H1 (cell line): ENCODE data around the gene MCM3AP. TPM values are rescaled to one million over a fixed set of nuclear protein-coding genes. Genes with fewer than 3 reads are reported as not detected.

Experiments
- CTCF ChIA-PET: fragments of 300-600 bp; sonication (Branson Sonifier 250); formaldehyde crosslinking; loops from one replicate; lab custom pipeline; 2021; ENCODE audit not compliant: partially characterized antibody; lab: Charles Lee
- POLR2A ChIA-PET: fragments of 300-600 bp; sonication (Branson Sonifier 250); formaldehyde crosslinking; loops from one replicate; lab custom pipeline; 2021; ENCODE audit warnings: inconsistent platforms; ENCODE audit not compliant: partially characterized antibody; lab: Charles Lee
- DNase-seq, 2 experiments: peaks; one replicate each; pipeline versions ENCODE4 v3.0.0 to v3.0.0-alpha.2; 2010 to 2022; ENCODE audit warnings: low spot score in 2 of 2, low read depth in 1 of 2, mixed read lengths in 1 of 2
- FAIRE-seq: peaks from 2 replicates; lab custom pipeline; 2011; peaks lifted over from hg19 to GRCh38; lab: Jason Lieb, UNC
- H2AFZ ChIP-seq: 2 replicates; pipeline ENCODE4 v1.8.1; 2012; ENCODE audit warnings: low read length, inconsistent platforms
- H2AK5ac ChIP-seq: 2 replicates; pipeline ENCODE4 v1.6.1; 2013; ENCODE audit warnings: low read depth, low read length
- H2BK120ac ChIP-seq: replicated peaks from 2 replicates; pipeline ENCODE3; 2013; ENCODE audit warnings: low read depth, low read length, inconsistent platforms
- H2BK12ac ChIP-seq: 2 replicates; pipeline ENCODE4 v1.6.1; 2013; ENCODE audit warnings: low read depth, low read length
- H2BK15ac ChIP-seq: 2 replicates; pipeline ENCODE4 v1.6.1; 2013; ENCODE audit warnings: low read length
- H2BK20ac ChIP-seq: 2 replicates; pipeline ENCODE4 v1.6.1; 2013; ENCODE audit warnings: low read length
- H2BK5ac ChIP-seq: 2 replicates; pipeline ENCODE4 v1.6.1; 2013; ENCODE audit warnings: low read depth, low read length
- H3K14ac ChIP-seq: 2 replicates; pipeline ENCODE4 v1.6.1; 2013; ENCODE audit warnings: inconsistent platforms; ENCODE audit not compliant: insufficient read length
- H3K18ac ChIP-seq: 2 replicates; pipeline ENCODE4 v1.6.1; 2013; ENCODE audit warnings: low read length; ENCODE audit errors: extremely low read depth
- H3K23ac ChIP-seq: 2 replicates; pipeline ENCODE4 v1.6.1; 2013; ENCODE audit warnings: inconsistent platforms; ENCODE audit not compliant: insufficient read length
- H3K23me2 ChIP-seq: 2 replicates; pipeline ENCODE4 v1.6.1; 2013; ENCODE audit warnings: low read depth, low read length
- H3K27ac ChIP-seq: 2 replicates; pipeline ENCODE4 v1.6.1; 2011; ENCODE audit warnings: low read depth, low read length, inconsistent platforms
- H3K27me3 ChIP-seq, 4 experiments: replicated peaks in 1 of 4; 1 replicate in 1 of 4; 2 replicates in 3 of 4; pipeline versions ENCODE4 v1.6.1 to v1.8.1; 2011 to 2013; ENCODE audit warnings: low read length in 3 of 4, mild to moderate bottlenecking in 3 of 4, inconsistent platforms in 2 of 4, mixed read lengths in 2 of 4, moderate library complexity in 1 of 4; ENCODE audit not compliant: control insufficient read depth in 3 of 4, insufficient read depth in 3 of 4; ENCODE audit errors: extremely low read depth in 1 of 4
- H3K36me3 ChIP-seq, 4 experiments: 2 replicates each; pipeline versions ENCODE4 v1.6.1 to v1.8.1; 2011 to 2013; ENCODE audit warnings: mild to moderate bottlenecking in 4 of 4, low read length in 3 of 4, moderate library complexity in 2 of 4, control low read depth in 1 of 4, inconsistent platforms in 1 of 4; ENCODE audit not compliant: insufficient read depth in 4 of 4, control insufficient read depth in 2 of 4
- H3K4ac ChIP-seq: replicated peaks from 2 replicates; pipeline ENCODE3; 2013; ENCODE audit warnings: low read length, low read depth, mixed read lengths, inconsistent platforms; ENCODE audit not compliant: insufficient read length
- H3K4me1 ChIP-seq, 4 experiments: replicated peaks in 1 of 4; 1 replicate in 1 of 4; 2 replicates in 3 of 4; pipeline versions ENCODE4 v1.6.1 to v1.8.1; 2011 to 2013; ENCODE audit warnings: low read length in 3 of 4, inconsistent platforms in 2 of 4, mixed read lengths in 1 of 4; ENCODE audit not compliant: insufficient read depth in 4 of 4, control insufficient read depth in 3 of 4
- H3K4me2 ChIP-seq, 2 experiments: 2 replicates each; pipeline versions ENCODE4 v1.6.1 to v1.8.1; 2011 to 2013; ENCODE audit warnings: low read depth in 2 of 2, low read length in 2 of 2, control low read depth in 1 of 2, inconsistent platforms in 1 of 2, mild to moderate bottlenecking in 1 of 2; ENCODE audit not compliant: insufficient read depth in 1 of 2
- H3K4me3 ChIP-seq, 4 experiments: fragments of 200-600, 300-600 bp in 1 of 4; sonication (generic), shearing (Covaris generic), sonication (Bioruptor Twin) in 1 of 4; 2 replicates each; pipeline versions ENCODE4 v1.5.1 to v1.8.1; 2011 to 2016; ENCODE audit warnings: low read length in 4 of 4, low read depth in 3 of 4, control low read depth in 2 of 4, inconsistent platforms in 2 of 4, mild to moderate bottlenecking in 2 of 4, mixed read lengths in 1 of 4, moderate library complexity in 1 of 4; ENCODE audit not compliant: insufficient read depth in 2 of 4; ENCODE audit errors: extremely low read depth in 1 of 4
- H3K56ac ChIP-seq: replicated peaks from 2 replicates; pipeline ENCODE3; 2013; ENCODE audit warnings: low read depth, mild to moderate bottlenecking, mixed read lengths, low read length, inconsistent platforms; ENCODE audit not compliant: insufficient read length
- H3K79me1 ChIP-seq: 2 replicates; pipeline ENCODE4 v1.6.1; 2013; ENCODE audit warnings: low read depth, low read length, control low read depth
- H3K79me2 ChIP-seq, 2 experiments: 2 replicates each; pipeline versions ENCODE4 v1.6.1 to v1.8.1; 2012 to 2013; ENCODE audit warnings: low read length in 2 of 2, mild to moderate bottlenecking in 2 of 2, inconsistent platforms in 1 of 2; ENCODE audit not compliant: insufficient read depth in 2 of 2, control insufficient read depth in 1 of 2
- H3K9ac ChIP-seq, 4 experiments: replicated peaks in 1 of 4; 1 replicate in 1 of 4; 2 replicates in 3 of 4; pipeline versions ENCODE4 v1.6.1 to v1.8.1; 2011 to 2013; ENCODE audit warnings: low read depth in 3 of 4, low read length in 3 of 4, control low read depth in 2 of 4, mild to moderate bottlenecking in 2 of 4, moderate library complexity in 2 of 4, inconsistent platforms in 1 of 4; ENCODE audit errors: extremely low read depth in 1 of 4
- H3K9me3 ChIP-seq, 2 experiments: 2 replicates each; pipeline versions ENCODE4 v1.6.1 to v1.8.1; 2012 to 2013; ENCODE audit warnings: mild to moderate bottlenecking in 2 of 2, moderate library complexity in 2 of 2, control low read depth in 1 of 2, inconsistent platforms in 1 of 2, low read depth in 1 of 2, low read length in 1 of 2, mixed read lengths in 1 of 2; ENCODE audit not compliant: insufficient read depth in 2 of 2
- H4K20me1 ChIP-seq, 2 experiments: replicated peaks in 1 of 2; 2 replicates each; pipeline versions ENCODE3 to v1.8.1; 2011 to 2013; ENCODE audit warnings: inconsistent platforms in 2 of 2, low read length in 2 of 2, mild to moderate bottlenecking in 1 of 2; ENCODE audit not compliant: insufficient read depth in 2 of 2, control insufficient read depth in 1 of 2
- H4K5ac ChIP-seq: 2 replicates; pipeline ENCODE4 v1.6.1; 2013; ENCODE audit warnings: low read length, low read depth, mixed read lengths, inconsistent platforms; ENCODE audit not compliant: insufficient read length
- H4K8ac ChIP-seq: 2 replicates; pipeline ENCODE4 v1.8.0; 2013; ENCODE audit warnings: mild to moderate bottlenecking, moderate library complexity, low read length, inconsistent platforms; ENCODE audit not compliant: insufficient read depth; ENCODE audit errors: extremely low read depth
- H4K91ac ChIP-seq: replicated peaks from 2 replicates; pipeline ENCODE3; 2013; ENCODE audit warnings: low read length, mixed read lengths, inconsistent platforms; ENCODE audit not compliant: insufficient read length
- CEBPB ChIP-seq: IDR thresholded peaks from 2 replicates; pipeline ENCODE4 v1.6.1; 2012; ENCODE audit warnings: low read depth, low read length
- EP300 ChIP-seq, 2 experiments: IDR thresholded peaks; 1 replicate in 1 of 2; 2 replicates in 1 of 2; pipeline ENCODE4 v1.6.1; 2011 to 2012; ENCODE audit warnings: low read depth in 2 of 2, low read length in 2 of 2, mild to moderate bottlenecking in 2 of 2, borderline replicate concordance in 1 of 2, inconsistent platforms in 1 of 2, moderate library complexity in 1 of 2
- GABPA ChIP-seq: IDR thresholded peaks from 2 replicates; pipeline ENCODE4 v1.6.1; 2011; ENCODE audit warnings: mild to moderate bottlenecking, low read length, moderate library complexity, borderline replicate concordance; ENCODE audit not compliant: insufficient read depth
- JUN ChIP-seq: IDR thresholded peaks from 2 replicates; pipeline ENCODE4 v1.6.1; 2011; ENCODE audit warnings: low read depth, mild to moderate bottlenecking, improper control_type of control experiment, low read length
- TBP ChIP-seq: IDR thresholded peaks from 2 replicates; pipeline ENCODE4 v1.6.1; 2011; ENCODE audit warnings: low read depth, low read length, improper control_type of control experiment
- USF2 ChIP-seq: IDR thresholded peaks from 2 replicates; pipeline ENCODE4 v1.6.1; 2011; ENCODE audit warnings: low read length, improper control_type of control experiment
- WGBS, 2 experiments: shearing (Covaris generic) in 1 of 2; methylation state at CpG; one replicate each; pipeline versions ENCODE4 v1.1.6 to v1.1.7; 2013 to 2015; ENCODE audit warnings: low lambda C conversion rate in 2 of 2, mixed read lengths in 2 of 2, inconsistent platforms in 1 of 2, low coverage in 1 of 2, missing lambda C conversion rate in 1 of 2; ENCODE audit not compliant: insufficient replicate concordance in 2 of 2, insufficient coverage in 1 of 2, insufficient read length in 1 of 2; ENCODE audit errors: extremely low coverage in 1 of 2, missing lambda C conversion rate in 1 of 2; 5-methylcytosine and 5-hydroxymethylcytosine counted together
- polyA plus RNA-seq, 7 experiments: library from polyadenylated mRNA; depleted of rRNA in 3 of 7; stranded (reverse) in 5 of 7; unstranded in 2 of 7; fragments of >200 nt in 5 of 7; fragments of 200-250 nt in 2 of 7; gene quantifications; 1 replicate in 5 of 7; 2 replicates in 1 of 7; 4 replicates in 1 of 7; pipeline versions ENCODE4 v1.2.1 to v1.2.3, GENCODE V29; 2011 to 2013; ENCODE audit warnings: missing spikeins in 2 of 7, mixed read lengths in 2 of 7
- total RNA-seq: library from RNA; stranded (reverse); fragmentation: NEBNext Ultra II Directional; extraction: Animal tissue kit (Norgen Biotek cat#: 25700); gene quantifications from 2 replicates; pipeline ENCODE4 v1.2.1, GENCODE V29; 2021

MCM3AP gene
- total and polyA plus RNA-seq, 2 of the 8 experiments (the other 6 are each of a cell fraction or from before 2014, with no cell fraction given) = 37.2 to 119 TPM

GRCh38 chr21:46268371-46268770 is 17.0 kb downstream of the MCM3AP start:
- TF ChIP-seq GABPA = no peak
- TF ChIP-seq JUN = no peak
- no peak for TF ChIP-seq USF2
- TF ChIP-seq TBP = no peak
- TF ChIP-seq CEBPB = no peak
- TF ChIP-seq EP300 (IDR thresholded peaks at IDR 0.05; ENCODE audit: borderline replicate concordance in 1 of 2, low read depth in 2 of 2, low read length in 2 of 2) = no peak
- TF ChIP-seq, all 59 proteins: peak for 0
- no peak overlapping the region for H3K4me3 ChIP-seq
- H3K56ac ChIP-seq = no peak overlapping the region
- no peak overlapping the region for H2BK15ac ChIP-seq
- no peak overlapping the region for H3K18ac ChIP-seq
- no peak overlapping the region for H2BK12ac ChIP-seq
- no peak overlapping the region for H3K4me2 ChIP-seq
- WGBS, 2 experiments = 91% methylated on average over 13 of the region's 13 CpGs; no CpG with 5 or more reads in 1 of the 2 experiments
- ChIA-PET POLR2A (interaction anchor here (1.0 to 2.0 kb wide), 4 partner anchors 10 to 40 kb away, joined by 3 to 10 read pairs (median 4); no protein-coding TSS in a partner anchor), CTCF (interaction anchor here (1.2 kb wide), 1 partner anchor 44 kb away, joined by 4 read pairs; no protein-coding TSS in a partner anchor)
- H4K8ac ChIP-seq = no peak overlapping the region
- H2BK20ac ChIP-seq = no peak overlapping the region
- DNase-seq = no peak
- H4K20me1 ChIP-seq = peaks cover 7 to 23% of the 10 kb centered on the region in 2 experiments
- no peaks in the 10 kb centered on the region for H3K23me2 ChIP-seq
- no peaks in the 10 kb centered on the region for H3K79me2 ChIP-seq
- no peaks in the 10 kb centered on the region for H3K9me3 ChIP-seq
- H2AK5ac ChIP-seq = no peak overlapping the region
- H2BK5ac ChIP-seq = no peak overlapping the region
- no peak overlapping the region for H3K14ac ChIP-seq
- H3K27me3 ChIP-seq = no peaks in the 10 kb centered on the region
- no peak overlapping the region for H3K9ac ChIP-seq
- H3K79me1 ChIP-seq = peaks cover 4% of the 10 kb centered on the region; the same call in 1 of the 2 replicates
- H3K4me1 ChIP-seq = no peaks in the 10 kb centered on the region
- no peak overlapping the region for H3K27ac ChIP-seq
- no peak overlapping the region for H2AFZ ChIP-seq
- no peak overlapping the region for H3K23ac ChIP-seq
- no peak overlapping the region for H4K5ac ChIP-seq
- H3K4ac ChIP-seq = no peak overlapping the region
- H4K91ac ChIP-seq = no peak overlapping the region
- H2BK120ac ChIP-seq = no peak overlapping the region
- peaks cover 25 to 71% (median 60%) of the 10 kb centered on the region in 4 experiments for H3K36me3 ChIP-seq
- no peak for FAIRE-seq
